ENCODE measurements around the gene FNDC11. TPM values are rescaled to one million over a fixed set of nuclear protein-coding genes. Genes with fewer than 3 reads are reported as not detected.

FNDC11 gene
- total RNA-seq, 2 experiments from 2014 or later: 0.55 to 0.61 TPM

- intact Hi-C loops (cut with micrococcal nuclease): no loop called here
- Mint-ChIP-seq H3K27ac (no peak overlapping the region), H3K9me3 (no peaks in the 10 kb centered on the region), H3K27me3 (no peaks in the 10 kb centered on the region), H3K4me3 (no peak overlapping the region), H3K36me3 (peaks cover 4% of the 10 kb centered on the region), H3K4me1 (ENCODE audit: low read depth) (no peaks in the 10 kb centered on the region)
- no peak for DNase-seq
- CTCF ChIA-PET: interaction anchor here (0.6 kb wide), 1 partner anchor 499 kb away, joined by 3 read pairs; no protein-coding TSS in a partner anchor
- POLR2A ChIA-PET: no interaction called here
These were observed 7.1 kb downstream of the FNDC11 start for GRCh38 chr20:63560856-63561609.

GRCh38 chr20:63561624-63562396 lies 7.9 kb downstream of the FNDC11 start:
- Mint-ChIP-seq H3K27ac (no peak overlapping the region), H3K9me3 (no peaks in the 10 kb centered on the region), H3K4me3 (no peak overlapping the region), H3K36me3 (peaks cover 4% of the 10 kb centered on the region), H3K27me3 (no peaks in the 10 kb centered on the region), H3K4me1 (ENCODE audit: low read depth) (peaks cover under 1% of the 10 kb centered on the region)
- no peak for DNase-seq
- intact Hi-C loops (cut with micrococcal nuclease): no loop called here
- ChIA-PET CTCF (interaction anchor here (0.6 to 0.8 kb wide), 2 partner anchors 24 to 499 kb away, joined by 3 read pairs; no protein-coding TSS in a partner anchor), POLR2A (interaction anchor here (0.7 kb wide), 1 partner anchor 41 kb away, joined by 3 read pairs; the partner anchor contains the start of gene PPDPF)

GRCh38 chr20:63562461-63563224 lies 8.7 kb downstream of the FNDC11 start:
- Mint-ChIP-seq H3K27me3 (no peaks in the 10 kb centered on the region), H3K9me3 (no peaks in the 10 kb centered on the region)
- CTCF ChIA-PET: interaction anchor here (0.8 to 1.3 kb wide), 2 partner anchors 25 kb away, joined by 3 to 4 read pairs; partner anchors contain the start of gene PTK6

GRCh38 chr20:63563225-63563935 lies 9.4 kb downstream of the FNDC11 start:
- POLR2A ChIA-PET: no interaction called here
- H3K4me3 Mint-ChIP-seq: no peak overlapping the region
- no peaks in the 10 kb centered on the region for H3K9me3 Mint-ChIP-seq
- intact Hi-C loops (cut with micrococcal nuclease): no loop called here
- H3K36me3 Mint-ChIP-seq: peaks cover 4% of the 10 kb centered on the region
- H3K27me3 Mint-ChIP-seq: no peaks in the 10 kb centered on the region
- CTCF ChIA-PET: interaction anchor here (1.3 kb wide), 1 partner anchor 26 kb away, joined by 4 read pairs; the partner anchor contains the start of gene PTK6
- no peak overlapping the region for H3K27ac Mint-ChIP-seq
- DNase-seq: no peak
- peaks cover 16% of the 10 kb centered on the region for H3K4me1 Mint-ChIP-seq (ENCODE audit: low read depth)

More at GRCh38 chr20:63562461-63563224, 8.7 kb downstream of the FNDC11 start:
- POLR2A ChIA-PET: interaction anchor here (0.7 kb wide), 1 partner anchor 42 kb away, joined by 3 read pairs; the partner anchor contains the start of gene PPDPF
- Mint-ChIP-seq H3K36me3 (peaks cover 4% of the 10 kb centered on the region), H3K4me1 (ENCODE audit: low read depth) (peaks cover 9% of the 10 kb centered on the region), H3K27ac (no peak overlapping the region), H3K4me3 (no peak overlapping the region)
- DNase-seq: no peak
- intact Hi-C loops (cut with micrococcal nuclease): no loop called here

GRCh38 chr20:63564036-63564810 lies 10.3 kb downstream of the FNDC11 start:
- CTCF ChIA-PET: interaction anchor here (1.3 kb wide), 1 partner anchor 27 kb away, joined by 4 read pairs; the partner anchor contains the start of gene PTK6
- H3K27me3 Mint-ChIP-seq: peaks cover under 1% of the 10 kb centered on the region
- intact Hi-C loops (cut with micrococcal nuclease): no loop called here

GRCh38 chr20:63565021-63565698 lies 11.2 kb downstream of the FNDC11 start:
- Mint-ChIP-seq H3K27me3 (peaks cover 2% of the 10 kb centered on the region), H3K9me3 (no peaks in the 10 kb centered on the region), H3K27ac (no peak overlapping the region), H3K4me1 (ENCODE audit: low read depth) (peaks cover 25% of the 10 kb centered on the region), H3K4me3 (no peak overlapping the region), H3K36me3 (peaks cover 3% of the 10 kb centered on the region)
- ChIA-PET POLR2A (interaction anchor here (0.5 to 1.0 kb wide), 2 partner anchors 77 to 292 kb away, joined by 3 to 4 read pairs; no protein-coding TSS in a partner anchor), CTCF (no interaction called here)
- intact Hi-C loops (cut with micrococcal nuclease): no loop called here
- DNase-seq: no peak

More at GRCh38 chr20:63564036-63564810, 10.3 kb downstream of the FNDC11 start:
- Mint-ChIP-seq H3K27ac (no peak overlapping the region), H3K4me1 (ENCODE audit: low read depth) (peaks cover 24% of the 10 kb centered on the region), H3K9me3 (no peaks in the 10 kb centered on the region), H3K36me3 (peaks cover 4% of the 10 kb centered on the region), H3K4me3 (no peak overlapping the region)
- DNase-seq: no peak
- POLR2A ChIA-PET: interaction anchor here (1.0 kb wide), 1 partner anchor 78 kb away, joined by 4 read pairs; no protein-coding TSS in a partner anchor

- no peak for DNase-seq
- Mint-ChIP-seq H3K9me3 (no peaks in the 10 kb centered on the region), H3K4me3 (no peak overlapping the region), H3K27me3 (peaks cover 2% of the 10 kb centered on the region), H3K36me3 (no peaks in the 10 kb centered on the region), H3K27ac (no peak overlapping the region), H3K4me1 (ENCODE audit: low read depth) (peaks cover 25% of the 10 kb centered on the region)
- intact Hi-C loops (cut with micrococcal nuclease): no loop called here
- ChIA-PET POLR2A (interaction anchor here (0.5 to 1.0 kb wide), 3 partner anchors 28 to 292 kb away, joined by 3 to 4 read pairs (median 3); no protein-coding TSS in a partner anchor), CTCF (no interaction called here)
These were observed 11.9 kb downstream of the FNDC11 start for GRCh38 chr20:63565699-63566335.

GRCh38 chr20:63566395-63567135 lies 12.6 kb downstream of the FNDC11 start:
- intact Hi-C loops (cut with micrococcal nuclease): no loop called here
- no peak overlapping the region for H3K4me3 Mint-ChIP-seq

GRCh38 chr20:63567136-63567385 lies 13.1 kb downstream of the FNDC11 start:
- Mint-ChIP-seq H3K9me3 (no peaks in the 10 kb centered on the region), H3K27me3 (peaks cover 2% of the 10 kb centered on the region), H3K27ac (no peak overlapping the region), H3K4me1 (ENCODE audit: low read depth) (peaks cover 25% of the 10 kb centered on the region), H3K36me3 (no peaks in the 10 kb centered on the region), H3K4me3 (no peak overlapping the region)
- intact Hi-C loops (cut with micrococcal nuclease): no loop called here
- no peak for DNase-seq
- CTCF ChIA-PET: interaction anchor here (0.9 to 2.1 kb wide), 5 partner anchors 24 to 472 kb away, joined by 3 to 11 read pairs (median 4); partner anchors contain the start of genes PTK6 and RTEL1
- POLR2A ChIA-PET: interaction anchor here (0.6 kb wide), 1 partner anchor 91 kb away, joined by 3 read pairs; no protein-coding TSS in a partner anchor

More at GRCh38 chr20:63566395-63567135, 12.6 kb downstream of the FNDC11 start:
- no peak for DNase-seq
- no peak overlapping the region for H3K27ac Mint-ChIP-seq
- CTCF ChIA-PET: interaction anchor here (0.9 to 2.1 kb wide), 2 partner anchors 23 to 29 kb away, joined by 3 to 11 read pairs; partner anchors contain the start of gene PTK6
- no peaks in the 10 kb centered on the region for H3K9me3 Mint-ChIP-seq
- H3K36me3 Mint-ChIP-seq: no peaks in the 10 kb centered on the region
- peaks cover 2% of the 10 kb centered on the region for H3K27me3 Mint-ChIP-seq
- POLR2A ChIA-PET: interaction anchor here (0.6 to 0.7 kb wide), 2 partner anchors 29 to 90 kb away, joined by 3 read pairs; no protein-coding TSS in a partner anchor
- peaks cover 25% of the 10 kb centered on the region for H3K4me1 Mint-ChIP-seq (ENCODE audit: low read depth)

Measured in activated CD4-positive, alpha-beta memory T cell treated with anti-CD3 and anti-CD28 coated beads for 36 hours (primary cell).